Thyroid gland (tissue), 4 donors: ENCODE results near the gene SLC6A19.

Experiments used
- POLR2A ChIP-seq, 2 donors: fragments of 450-650 bp; IDR thresholded peaks; one replicate each; pipeline ENCODE4 v1.6.1; 2017; ENCODE audit warnings: antibody characterized with exemption in 2 of 2, mild to moderate bottlenecking in 2 of 2, moderate library complexity in 1 of 2
- TF ChIP-seq, protein P1 (sequence below), 6 experiments: fragments of 200-600 bp in 3 of 6; fragments of 450-650 bp in 3 of 6; sonication (generic) in 3 of 6; IDR thresholded peaks; one replicate each; pipeline ENCODE4 v1.5.1; 2016 to 2019; ENCODE audit warnings: antibody characterized with exemption in 6 of 6, mild to moderate bottlenecking in 2 of 6, inconsistent platforms in 1 of 6, moderate library complexity in 1 of 6

GRCh38 chr5:1184481-1184880 is 16.9 kb upstream of the SLC6A19 start:
- TF ChIP-seq, protein P1, sequence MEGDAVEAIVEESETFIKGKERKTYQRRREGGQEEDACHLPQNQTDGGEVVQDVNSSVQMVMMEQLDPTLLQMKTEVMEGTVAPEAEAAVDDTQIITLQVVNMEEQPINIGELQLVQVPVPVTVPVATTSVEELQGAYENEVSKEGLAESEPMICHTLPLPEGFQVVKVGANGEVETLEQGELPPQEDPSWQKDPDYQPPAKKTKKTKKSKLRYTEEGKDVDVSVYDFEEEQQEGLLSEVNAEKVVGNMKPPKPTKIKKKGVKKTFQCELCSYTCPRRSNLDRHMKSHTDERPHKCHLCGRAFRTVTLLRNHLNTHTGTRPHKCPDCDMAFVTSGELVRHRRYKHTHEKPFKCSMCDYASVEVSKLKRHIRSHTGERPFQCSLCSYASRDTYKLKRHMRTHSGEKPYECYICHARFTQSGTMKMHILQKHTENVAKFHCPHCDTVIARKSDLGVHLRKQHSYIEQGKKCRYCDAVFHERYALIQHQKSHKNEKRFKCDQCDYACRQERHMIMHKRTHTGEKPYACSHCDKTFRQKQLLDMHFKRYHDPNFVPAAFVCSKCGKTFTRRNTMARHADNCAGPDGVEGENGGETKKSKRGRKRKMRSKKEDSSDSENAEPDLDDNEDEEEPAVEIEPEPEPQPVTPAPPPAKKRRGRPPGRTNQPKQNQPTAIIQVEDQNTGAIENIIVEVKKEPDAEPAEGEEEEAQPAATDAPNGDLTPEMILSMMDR (IDR thresholded peaks at IDR 0.05) = no peak
- TF ChIP-seq POLR2A (IDR thresholded peaks at IDR 0.05) = no peak
